HEK293 (cell line): ENCODE measurements around the gene CRTAC1.
A peak's percentile ranks its signal among the peaks of the same experiment; 100 is the strongest.

ENCODE experiments used
- MYNN ChIP-seq: fragments of 450-650 bp; formaldehyde crosslinking; IDR thresholded peaks from 2 replicates; pipeline ENCODE4 v1.5.1; 2016; ENCODE audit warnings: missing biosample characterization, missing genetic modification characterization, borderline replicate concordance
- ZNF274 ChIP-seq, 2 experiments: fragments of 200-500 bp in 1 of 2; fragments of 450-650 bp in 1 of 2; sonication (Bioruptor generic) in 1 of 2; formaldehyde crosslinking in 1 of 2; IDR thresholded peaks; 2 replicates each; pipeline versions ENCODE4 v1.5.1 to v1.6.1; 2014 to 2016; ENCODE audit warnings: borderline replicate concordance in 1 of 2, inconsistent platforms in 1 of 2, low read length in 1 of 2, missing biosample characterization in 1 of 2, missing genetic modification characterization in 1 of 2
- TF ChIP-seq, protein P1 (sequence below): fragments of 450-650 bp; formaldehyde crosslinking; IDR thresholded peaks from 2 replicates; pipeline ENCODE4 v1.5.1; 2016; ENCODE audit warnings: missing biosample characterization, missing genetic modification characterization

GRCh38 chr10:97914837-97915211 is 115.6 kb downstream of the CRTAC1 start:
- no peak for TF ChIP-seq ZNF274 (IDR thresholded peaks at IDR 0.05; ENCODE audit: low read length)
- TF ChIP-seq ZNF274 (tag by site-specific recombination; IDR thresholded peaks at IDR 0.05; ENCODE audit: borderline replicate concordance): no peak
- TF ChIP-seq, protein P1, sequence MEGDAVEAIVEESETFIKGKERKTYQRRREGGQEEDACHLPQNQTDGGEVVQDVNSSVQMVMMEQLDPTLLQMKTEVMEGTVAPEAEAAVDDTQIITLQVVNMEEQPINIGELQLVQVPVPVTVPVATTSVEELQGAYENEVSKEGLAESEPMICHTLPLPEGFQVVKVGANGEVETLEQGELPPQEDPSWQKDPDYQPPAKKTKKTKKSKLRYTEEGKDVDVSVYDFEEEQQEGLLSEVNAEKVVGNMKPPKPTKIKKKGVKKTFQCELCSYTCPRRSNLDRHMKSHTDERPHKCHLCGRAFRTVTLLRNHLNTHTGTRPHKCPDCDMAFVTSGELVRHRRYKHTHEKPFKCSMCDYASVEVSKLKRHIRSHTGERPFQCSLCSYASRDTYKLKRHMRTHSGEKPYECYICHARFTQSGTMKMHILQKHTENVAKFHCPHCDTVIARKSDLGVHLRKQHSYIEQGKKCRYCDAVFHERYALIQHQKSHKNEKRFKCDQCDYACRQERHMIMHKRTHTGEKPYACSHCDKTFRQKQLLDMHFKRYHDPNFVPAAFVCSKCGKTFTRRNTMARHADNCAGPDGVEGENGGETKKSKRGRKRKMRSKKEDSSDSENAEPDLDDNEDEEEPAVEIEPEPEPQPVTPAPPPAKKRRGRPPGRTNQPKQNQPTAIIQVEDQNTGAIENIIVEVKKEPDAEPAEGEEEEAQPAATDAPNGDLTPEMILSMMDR: peak; percentile 91
- no peak for TF ChIP-seq MYNN
